GM19328 (cell line): ENCODE data around the gene COL18A1.

Source experiments
- ATAC-seq: cut with Tn5 transposase; IDR thresholded peaks from one replicate; pipeline ENCODE4 v1.9.1; 2021; ENCODE audit warnings: mild to moderate bottlenecking, moderate library complexity; ENCODE audit not compliant: unreplicated experiment

Gene COL18A1

GRCh38 chr21:45539796-45540600 is 135.0 kb downstream of the COL18A1 start:
- no peak for ATAC-seq

- no peak for ATAC-seq
Observed at GRCh38 chr21:45540601-45540970, 135.6 kb downstream of the COL18A1 start.

- peak; percentile 59 for ATAC-seq
Observed at GRCh38 chr21:45541221-45542039, 136.5 kb downstream of the COL18A1 start.

- peak; percentile 61 for ATAC-seq
Observed at GRCh38 chr21:45542242-45542666, 137.3 kb downstream of the COL18A1 start, which contains the start of gene SLC19A1. Gene SLC19A1 (minus strand): TSS chr21:45542440. CDS start chr21:45537959, 4,481 bp downstream.

GRCh38 chr21:45542667-45543370 is 137.9 kb downstream of the COL18A1 start:
- ATAC-seq, result no peak

- ATAC-seq, result no peak
Observed at GRCh38 chr21:45543371-45543709, 138.4 kb downstream of the COL18A1 start.

GRCh38 chr21:45543710-45544448 is 138.9 kb downstream of the COL18A1 start:
- no peak for ATAC-seq

- ATAC-seq, result no peak
Observed at GRCh38 chr21:45544449-45545235, 139.7 kb downstream of the COL18A1 start.

GRCh38 chr21:45545236-45545570 is 140.2 kb downstream of the COL18A1 start:
- no peak for ATAC-seq

GRCh38 chr21:45545691-45546531 is 140.9 kb downstream of the COL18A1 start:
- ATAC-seq, result no peak

- ATAC-seq, result no peak
Observed at GRCh38 chr21:45546636-45547544, 141.9 kb downstream of the COL18A1 start.

- ATAC-seq, result no peak
Observed at GRCh38 chr21:45547545-45547900, 142.6 kb downstream of the COL18A1 start.

GRCh38 chr21:45548711-45549491 is 143.9 kb downstream of the COL18A1 start:
- ATAC-seq, result no peak

- ATAC-seq, result no peak
Observed at GRCh38 chr21:45549626-45550463, 144.9 kb downstream of the COL18A1 start.

GRCh38 chr21:45550522-45551210 is 145.7 kb downstream of the COL18A1 start:
- no peak for ATAC-seq

- no peak for ATAC-seq
Observed at GRCh38 chr21:45551316-45551715, 146.4 kb downstream of the COL18A1 start.
